GM18507 (cell line): ENCODE results near the gene TSPEAR.
A peak's percentile ranks its signal among the peaks of the same experiment; 100 is the strongest.

ENCODE experiments used
- DNase-seq: peaks from one replicate; pipeline ENCODE4 v3.0.0; 2011; ENCODE audit warnings: low read depth; ENCODE audit not compliant: insufficient read length; ENCODE audit errors: extremely low spot score
- FAIRE-seq: peaks from 2 replicates; lab custom pipeline; 2011; peaks lifted over from hg19 to GRCh38; lab: Jason Lieb, UNC

Gene TSPEAR

GRCh38 chr21:44517175-44517899, 194.0 kb downstream of the TSPEAR start:
- DNase-seq (no peak), FAIRE-seq (no peak)

DNA sequence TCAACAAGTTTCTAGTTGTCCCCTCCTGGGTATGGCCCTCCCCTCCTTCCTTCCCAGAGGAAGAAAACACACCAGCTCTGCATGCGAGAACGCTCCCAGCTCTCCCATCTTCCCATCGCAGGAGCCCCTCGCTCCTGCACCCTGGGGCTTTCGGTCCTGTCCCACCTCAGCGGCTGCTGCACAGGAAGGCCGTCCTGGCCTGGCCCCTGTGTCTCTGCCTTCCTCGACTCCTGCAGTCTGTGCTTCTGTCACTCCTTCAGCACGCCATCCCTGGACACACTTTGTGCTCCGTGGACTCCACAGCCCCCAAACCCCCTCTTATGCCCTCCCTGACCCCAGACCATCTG, 194.6 kb downstream of the TSPEAR start:
- DNase-seq = no peak
- no peak for FAIRE-seq

DNA sequence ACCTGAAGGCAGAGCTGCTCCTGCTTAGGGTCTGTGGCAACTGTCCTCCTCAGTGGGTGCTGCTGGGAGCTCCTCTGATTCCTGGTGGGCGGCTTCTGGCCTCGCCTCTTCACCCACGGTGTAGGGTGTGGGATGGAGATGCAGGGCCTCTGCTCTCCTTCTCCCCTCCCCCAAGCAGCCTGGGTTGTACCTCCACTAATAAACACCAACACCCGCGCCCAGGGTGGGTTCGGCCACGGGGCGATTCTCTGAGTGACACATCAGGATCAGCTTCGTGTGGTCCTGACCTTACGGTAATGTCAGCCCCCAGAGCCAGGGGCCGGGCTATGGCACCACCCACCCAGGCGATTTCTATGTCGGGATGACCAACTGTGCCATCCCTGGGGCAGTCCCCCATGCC, 195.0 kb downstream of the TSPEAR start:
- no peak for FAIRE-seq
- no peak for DNase-seq

- no peak for DNase-seq
- FAIRE-seq = no peak
Measured at GRCh38 chr21:44515359-44516165, 195.8 kb downstream of the TSPEAR start.

DNA sequence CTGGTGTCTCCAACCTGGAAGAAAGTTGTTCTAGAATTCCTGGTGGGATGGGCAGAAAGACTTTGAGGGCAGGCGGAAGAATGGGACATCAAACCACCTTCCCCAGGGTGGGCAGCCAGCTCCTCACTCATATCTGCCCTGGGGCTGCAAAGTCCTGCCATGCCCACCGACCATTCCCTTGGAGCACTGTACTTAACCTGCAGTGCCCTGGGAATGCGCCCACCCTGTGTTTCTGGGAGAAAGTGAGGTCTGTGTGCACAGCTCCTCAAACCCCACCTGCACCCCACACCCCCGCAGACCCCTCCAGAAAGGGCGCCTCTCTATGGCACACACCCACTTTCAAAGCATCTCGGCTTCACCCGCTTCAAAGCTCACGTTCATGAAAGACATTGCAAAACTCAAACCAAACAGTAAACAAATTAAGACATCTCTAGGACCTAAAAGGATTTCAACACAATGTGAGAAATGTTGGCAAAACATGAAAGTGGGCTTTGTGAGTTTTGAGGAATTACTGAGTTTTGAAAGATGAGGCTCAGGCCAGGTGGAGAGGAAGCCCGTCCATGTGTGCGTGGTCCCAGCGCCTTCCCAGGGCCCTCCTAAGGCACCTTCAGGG, 196.5 kb downstream of the TSPEAR start:
- no peak for DNase-seq
- FAIRE-seq = no peak

DNA sequence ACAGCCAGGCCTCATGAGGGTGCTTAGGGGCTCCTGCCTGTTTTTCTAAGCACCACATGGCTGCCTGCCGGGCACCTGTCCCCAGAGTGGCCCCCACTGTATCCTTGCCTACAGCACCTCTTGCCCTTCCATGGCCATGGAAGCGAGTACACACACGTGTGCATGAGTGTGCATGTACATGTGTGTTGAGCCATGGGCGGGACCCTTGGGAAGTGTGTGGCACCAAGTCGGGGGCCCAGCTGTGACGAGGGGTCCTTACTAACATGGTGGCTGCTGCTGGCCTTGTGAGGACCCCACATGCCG, 197.2 kb downstream of the TSPEAR start:
- DNase-seq (no peak), FAIRE-seq (no peak)

- FAIRE-seq (no peak), DNase-seq (no peak)
Measured at GRCh38 chr21:44513389-44514217, 197.8 kb downstream of the TSPEAR start.

DNA sequence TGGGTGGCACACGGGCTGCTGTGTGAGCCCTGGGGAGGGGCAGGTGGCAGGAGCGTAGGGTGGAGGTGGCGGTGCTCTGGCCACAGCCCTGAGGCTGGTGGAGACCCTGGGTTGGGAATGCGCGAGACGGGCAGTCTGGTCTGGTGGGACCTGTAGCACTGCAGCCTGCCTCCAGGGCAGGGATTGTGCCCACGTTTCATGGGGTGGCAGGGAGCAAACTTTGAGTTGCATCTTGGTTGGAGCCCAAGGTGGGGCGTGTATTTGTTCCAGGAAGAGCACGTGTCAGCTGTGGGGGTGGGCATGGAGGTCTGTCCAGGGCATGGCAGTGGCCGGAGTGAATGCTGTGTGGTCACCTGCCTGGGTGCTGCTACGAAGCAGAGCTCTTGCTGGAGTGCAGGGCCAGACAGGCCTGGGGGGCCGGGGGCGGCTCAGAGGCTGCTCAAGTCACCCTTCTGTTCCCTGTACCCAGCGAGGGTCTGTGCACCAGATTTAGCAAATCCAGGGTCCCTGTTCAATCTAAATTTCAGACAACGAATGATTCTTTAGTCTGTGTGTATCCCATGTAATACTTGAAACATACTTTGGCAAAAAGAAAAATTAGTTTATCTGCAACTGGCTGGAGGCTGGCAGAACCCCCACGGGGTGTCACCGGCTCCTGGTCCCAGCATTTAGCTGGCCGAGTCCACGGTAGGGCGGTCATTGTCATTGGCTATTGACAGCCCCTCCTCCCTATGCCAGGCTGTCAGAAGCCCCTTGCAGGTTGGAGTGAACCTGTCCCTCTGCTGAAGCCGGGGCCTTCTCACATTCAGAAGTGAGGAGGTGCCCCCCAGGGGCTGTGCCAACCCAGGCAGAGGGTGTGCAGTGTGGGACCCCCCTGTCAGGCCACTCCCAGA, 198.6 kb downstream of the TSPEAR start:
- no peak for FAIRE-seq

DNA sequence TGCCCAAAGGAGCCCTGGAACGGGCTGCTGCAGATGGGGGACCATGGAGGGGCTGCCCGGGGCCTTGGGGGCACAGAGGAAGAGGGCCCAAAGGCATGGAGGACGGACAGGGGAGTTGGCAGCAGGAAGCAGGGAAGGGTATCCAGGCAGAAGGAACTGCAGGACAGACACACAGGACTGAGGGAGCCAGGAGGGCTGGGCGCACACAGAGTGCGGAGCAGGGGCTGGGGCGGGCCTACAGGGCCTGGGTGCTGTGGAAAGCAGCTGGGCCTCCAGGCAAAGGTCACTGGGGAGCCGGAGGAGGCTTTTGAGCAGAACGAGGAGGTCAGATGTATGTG, 199.5 kb downstream of the TSPEAR start:
- no peak for FAIRE-seq
- no peak for DNase-seq

More for the DNA sequence above, 198.6 kb downstream of the TSPEAR start:
- DNase-seq = no peak

GRCh38 chr21:44511219-44511937, 200.0 kb downstream of the TSPEAR start:
- DNase-seq (no peak), FAIRE-seq (no peak)

DNA sequence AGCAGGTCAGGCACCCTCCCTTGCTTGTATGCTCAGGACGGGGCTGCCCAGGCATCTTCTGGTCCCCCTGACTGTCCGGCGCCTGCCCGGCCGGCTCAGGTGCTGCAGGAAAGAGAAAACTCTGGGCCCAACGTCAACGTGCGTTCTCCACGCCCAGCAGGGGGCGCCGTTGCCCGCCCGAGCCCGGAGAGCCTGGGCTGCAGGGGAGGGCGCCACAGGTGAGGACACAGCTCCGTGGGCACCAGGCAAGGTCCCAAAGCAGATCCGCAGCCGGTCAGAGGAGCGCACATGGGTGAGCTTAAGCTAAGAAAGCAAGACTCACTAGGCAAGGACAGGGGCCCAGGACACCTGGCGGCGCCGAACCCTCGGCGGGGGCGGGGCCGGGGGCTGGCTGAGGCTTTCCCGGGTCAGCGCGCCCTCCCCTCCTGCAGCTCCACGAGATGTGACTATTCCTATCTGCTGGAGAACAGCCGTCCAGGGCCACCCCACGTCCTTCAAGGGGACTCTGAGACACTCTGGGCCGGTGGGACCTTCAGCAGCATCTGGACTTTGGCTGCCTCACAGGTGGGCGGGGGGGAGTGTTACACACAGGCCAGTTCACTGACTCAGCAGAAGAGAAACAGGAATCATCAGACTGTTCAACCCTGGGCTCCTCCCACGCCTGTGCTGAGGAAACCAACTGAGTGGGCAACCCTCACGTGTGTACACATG, 200.7 kb downstream of the TSPEAR start:
- DNase-seq (peak; percentile 62), FAIRE-seq (peak; percentile 52)

- no peak for FAIRE-seq
Measured at GRCh38 chr21:44510109-44510507, 201.3 kb downstream of the TSPEAR start.

GRCh38 chr21:44509539-44509938, 201.8 kb downstream of the TSPEAR start:
- no peak for DNase-seq

More at GRCh38 chr21:44510109-44510507, 201.3 kb downstream of the TSPEAR start:
- DNase-seq = no peak

GRCh38 chr21:44508711-44509445, 202.5 kb downstream of the TSPEAR start:
- no peak for FAIRE-seq
- DNase-seq = no peak

More at GRCh38 chr21:44509539-44509938, 201.8 kb downstream of the TSPEAR start:
- no peak for FAIRE-seq

- no peak for DNase-seq
- no peak for FAIRE-seq
Measured at GRCh38 chr21:44508426-44508710, 203.0 kb downstream of the TSPEAR start.

GRCh38 chr21:44507673-44508425, 203.5 kb downstream of the TSPEAR start:
- no peak for DNase-seq
- FAIRE-seq = no peak
